ENCODE measurements around the gene PEF1.

PEF1 gene

DNA sequence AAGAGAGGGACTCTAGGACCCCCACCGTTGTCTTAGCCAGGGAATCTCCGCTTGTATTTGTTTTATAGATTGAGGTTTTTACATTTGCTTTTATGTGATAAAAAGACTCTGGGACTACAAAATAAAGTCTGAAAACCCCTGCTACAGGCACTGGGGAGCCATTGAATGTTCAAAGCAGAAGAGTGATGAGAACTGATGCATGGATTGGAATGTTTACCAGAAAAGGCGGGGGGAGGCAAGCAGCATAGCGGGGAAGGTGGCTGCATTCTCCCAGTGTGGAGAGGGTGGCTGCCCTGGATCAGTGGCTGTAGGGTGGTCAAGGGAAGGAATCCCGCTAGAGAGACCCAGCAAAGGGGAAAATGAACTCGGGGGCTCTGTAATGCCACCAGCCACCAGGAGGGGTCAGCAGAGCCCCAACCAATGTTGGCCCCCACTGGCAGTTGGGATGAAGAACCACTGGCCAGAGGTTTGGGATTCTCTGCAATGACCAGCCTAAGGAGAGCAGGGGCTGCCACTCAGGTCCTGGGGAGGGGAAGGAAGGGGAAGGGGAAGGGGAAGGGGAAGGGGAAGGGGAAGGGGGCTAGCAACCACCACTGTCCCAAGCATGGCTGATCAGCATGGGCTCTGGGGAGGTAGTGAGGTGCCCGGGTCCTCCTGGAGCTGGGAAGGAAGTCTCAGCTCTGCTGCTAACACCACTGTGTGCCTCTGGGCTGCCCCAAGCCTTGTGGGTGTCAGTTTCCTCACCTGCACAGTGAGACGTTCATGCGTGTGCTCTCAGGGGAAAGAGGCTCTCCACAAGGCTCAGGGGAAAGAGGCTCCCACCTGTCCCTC is 19.2 kb upstream of the PEF1 start:
- peak; percentile 52 to 58 for DNase-seq (ENCODE audit: low read depth in 2 of 2)
- TF ChIP-seq, protein P1, sequence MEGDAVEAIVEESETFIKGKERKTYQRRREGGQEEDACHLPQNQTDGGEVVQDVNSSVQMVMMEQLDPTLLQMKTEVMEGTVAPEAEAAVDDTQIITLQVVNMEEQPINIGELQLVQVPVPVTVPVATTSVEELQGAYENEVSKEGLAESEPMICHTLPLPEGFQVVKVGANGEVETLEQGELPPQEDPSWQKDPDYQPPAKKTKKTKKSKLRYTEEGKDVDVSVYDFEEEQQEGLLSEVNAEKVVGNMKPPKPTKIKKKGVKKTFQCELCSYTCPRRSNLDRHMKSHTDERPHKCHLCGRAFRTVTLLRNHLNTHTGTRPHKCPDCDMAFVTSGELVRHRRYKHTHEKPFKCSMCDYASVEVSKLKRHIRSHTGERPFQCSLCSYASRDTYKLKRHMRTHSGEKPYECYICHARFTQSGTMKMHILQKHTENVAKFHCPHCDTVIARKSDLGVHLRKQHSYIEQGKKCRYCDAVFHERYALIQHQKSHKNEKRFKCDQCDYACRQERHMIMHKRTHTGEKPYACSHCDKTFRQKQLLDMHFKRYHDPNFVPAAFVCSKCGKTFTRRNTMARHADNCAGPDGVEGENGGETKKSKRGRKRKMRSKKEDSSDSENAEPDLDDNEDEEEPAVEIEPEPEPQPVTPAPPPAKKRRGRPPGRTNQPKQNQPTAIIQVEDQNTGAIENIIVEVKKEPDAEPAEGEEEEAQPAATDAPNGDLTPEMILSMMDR (IDR thresholded peaks at IDR 0.05; ENCODE audit: low read depth, low read length): peak; percentile 93
- no peak overlapping the region for H3K4me3 ChIP-seq (replicated peaks in 1 of 2; ENCODE audit: low read depth in 2 of 2, low read length in 2 of 2)

DNA sequence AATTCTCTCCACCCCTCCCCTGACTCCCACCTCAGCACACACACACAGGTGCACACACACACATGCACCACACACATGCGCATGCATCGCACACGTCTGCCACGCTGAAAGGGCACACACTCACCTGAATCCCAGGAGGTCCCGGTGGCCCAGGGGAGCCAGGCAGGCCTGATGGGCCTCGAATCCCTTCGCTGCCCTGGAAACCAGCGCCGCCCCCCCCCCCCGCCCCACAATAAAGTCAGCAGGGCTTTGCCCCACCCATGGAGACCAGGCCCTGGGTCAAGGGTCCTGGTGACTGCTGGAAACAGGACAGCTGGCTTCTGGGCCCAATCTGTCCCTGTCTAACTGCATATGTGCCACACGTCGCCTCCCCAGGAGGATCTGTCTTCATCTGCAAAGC is 17.8 kb upstream of the PEF1 start:
- H3K4me3 ChIP-seq (replicated peaks in 1 of 2; ENCODE audit: low read depth in 2 of 2, low read length in 2 of 2): no peak overlapping the region
- TF ChIP-seq, protein P1 (IDR thresholded peaks at IDR 0.05; ENCODE audit: low read depth, low read length): no peak
- no peak for DNase-seq (ENCODE audit: low read depth in 2 of 2)

- TF ChIP-seq, protein P1 (IDR thresholded peaks at IDR 0.05; ENCODE audit: low read depth, low read length): no peak
- DNase-seq (ENCODE audit: low read depth in 2 of 2): no peak
- H3K4me3 ChIP-seq (replicated peaks in 1 of 2; ENCODE audit: low read depth in 2 of 2, low read length in 2 of 2): no peak overlapping the region
Measured at GRCh38 chr1:31661856-31662255, 17.2 kb upstream of the PEF1 start.

DNA sequence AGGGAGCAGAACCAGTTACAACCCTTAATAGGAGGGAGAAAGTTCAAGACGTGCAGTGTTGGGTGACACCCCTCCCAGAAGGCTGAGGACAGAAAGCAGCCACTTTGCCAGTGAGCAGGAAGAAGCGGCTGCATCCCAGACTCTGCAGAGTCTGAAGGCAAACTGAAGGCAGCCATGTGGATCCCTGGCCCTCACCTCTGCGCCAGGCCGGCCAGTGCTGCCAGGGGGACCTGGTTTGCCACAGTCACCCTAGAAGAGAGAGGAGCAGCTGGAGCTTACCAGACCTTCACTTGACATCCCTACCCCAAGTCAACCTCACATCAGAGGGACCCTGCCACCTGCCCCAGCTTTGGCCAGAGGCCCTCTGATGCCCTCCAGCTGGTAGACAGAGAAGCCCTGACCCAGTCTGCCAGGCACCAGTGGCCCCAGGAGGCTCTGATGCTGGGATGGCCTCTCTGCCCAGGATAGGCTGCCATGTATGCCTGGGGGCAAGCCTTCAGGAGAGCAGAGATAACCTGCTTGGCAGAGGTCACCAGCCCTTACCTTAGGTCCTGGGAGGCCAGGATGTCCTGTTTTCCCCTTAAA is 16.3 kb upstream of the PEF1 start:
- TF ChIP-seq, protein P1 (IDR thresholded peaks at IDR 0.05; ENCODE audit: low read depth, low read length): no peak
- no peak for DNase-seq (ENCODE audit: low read depth in 2 of 2)
- no peak overlapping the region for H3K4me3 ChIP-seq (replicated peaks in 1 of 2; ENCODE audit: low read depth in 2 of 2, low read length in 2 of 2)

GRCh38 chr1:31659889-31660288 is 15.2 kb upstream of the PEF1 start:
- no peak for DNase-seq (ENCODE audit: low read depth in 2 of 2)
- no peak overlapping the region for H3K4me3 ChIP-seq (replicated peaks in 1 of 2; ENCODE audit: low read depth in 2 of 2, low read length in 2 of 2)
- TF ChIP-seq, protein P1 (IDR thresholded peaks at IDR 0.05; ENCODE audit: low read depth, low read length): no peak

GRCh38 chr1:31658721-31659120 is 14.0 kb upstream of the PEF1 start:
- no peak overlapping the region for H3K4me3 ChIP-seq (replicated peaks in 1 of 2; ENCODE audit: low read depth in 2 of 2, low read length in 2 of 2)
- TF ChIP-seq, protein P1 (IDR thresholded peaks at IDR 0.05; ENCODE audit: low read depth, low read length): no peak
- peak in 1 of 2 donors; percentile 49 for DNase-seq (ENCODE audit: low read depth in 2 of 2)
